ENCODE results near the gene RECK.
"Not testable (repeated sequence)": the region's sequence is repeated elsewhere in the genome, so short reads cannot be mapped to it uniquely, and the experiment has no call there.

RECK gene, protein sequence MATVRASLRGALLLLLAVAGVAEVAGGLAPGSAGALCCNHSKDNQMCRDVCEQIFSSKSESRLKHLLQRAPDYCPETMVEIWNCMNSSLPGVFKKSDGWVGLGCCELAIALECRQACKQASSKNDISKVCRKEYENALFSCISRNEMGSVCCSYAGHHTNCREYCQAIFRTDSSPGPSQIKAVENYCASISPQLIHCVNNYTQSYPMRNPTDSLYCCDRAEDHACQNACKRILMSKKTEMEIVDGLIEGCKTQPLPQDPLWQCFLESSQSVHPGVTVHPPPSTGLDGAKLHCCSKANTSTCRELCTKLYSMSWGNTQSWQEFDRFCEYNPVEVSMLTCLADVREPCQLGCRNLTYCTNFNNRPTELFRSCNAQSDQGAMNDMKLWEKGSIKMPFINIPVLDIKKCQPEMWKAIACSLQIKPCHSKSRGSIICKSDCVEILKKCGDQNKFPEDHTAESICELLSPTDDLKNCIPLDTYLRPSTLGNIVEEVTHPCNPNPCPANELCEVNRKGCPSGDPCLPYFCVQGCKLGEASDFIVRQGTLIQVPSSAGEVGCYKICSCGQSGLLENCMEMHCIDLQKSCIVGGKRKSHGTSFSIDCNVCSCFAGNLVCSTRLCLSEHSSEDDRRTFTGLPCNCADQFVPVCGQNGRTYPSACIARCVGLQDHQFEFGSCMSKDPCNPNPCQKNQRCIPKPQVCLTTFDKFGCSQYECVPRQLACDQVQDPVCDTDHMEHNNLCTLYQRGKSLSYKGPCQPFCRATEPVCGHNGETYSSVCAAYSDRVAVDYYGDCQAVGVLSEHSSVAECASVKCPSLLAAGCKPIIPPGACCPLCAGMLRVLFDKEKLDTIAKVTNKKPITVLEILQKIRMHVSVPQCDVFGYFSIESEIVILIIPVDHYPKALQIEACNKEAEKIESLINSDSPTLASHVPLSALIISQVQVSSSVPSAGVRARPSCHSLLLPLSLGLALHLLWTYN

DNA sequence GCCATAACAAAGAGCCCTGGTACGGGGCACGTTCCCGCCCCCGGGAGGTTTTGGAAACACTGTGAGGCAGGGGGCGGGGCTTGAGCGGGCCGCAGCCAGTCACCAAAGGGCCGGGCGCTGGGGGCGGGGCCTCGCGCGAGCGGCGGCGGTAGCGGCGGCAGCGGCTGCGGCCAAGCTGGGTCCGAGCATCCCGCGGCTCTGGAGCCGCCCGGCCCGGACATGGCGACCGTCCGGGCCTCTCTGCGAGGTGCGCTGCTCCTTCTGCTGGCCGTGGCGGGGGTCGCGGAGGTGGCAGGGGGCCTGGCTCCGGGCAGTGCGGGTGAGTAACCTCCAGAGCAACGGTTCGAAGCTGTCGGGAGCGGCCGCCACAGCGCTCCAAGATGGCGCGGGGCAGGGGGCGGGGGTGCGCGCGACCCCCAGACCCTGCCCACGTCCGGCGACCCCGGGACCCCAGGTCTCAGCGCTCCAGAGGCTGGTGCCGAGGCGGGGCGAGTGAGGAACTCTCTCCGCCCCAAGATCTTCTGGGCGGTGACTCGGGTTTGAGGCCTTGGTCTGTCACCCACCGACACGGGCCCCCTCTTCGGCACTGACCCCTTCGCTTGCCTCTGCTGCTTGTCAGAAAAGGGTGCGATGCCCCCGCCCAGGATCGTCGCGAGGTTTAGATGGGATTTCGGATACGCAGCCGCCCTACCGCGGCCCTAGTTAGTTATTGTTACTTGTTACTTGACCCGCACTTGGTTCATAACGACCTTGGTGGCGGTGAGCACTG, at the start of gene RECK:
Gene RECK, plus strand, starts transcription at position 134 of the 769 bp plus-strand sequence. Its CDS starts 86 bp downstream, at position 220.
- TF ChIP-seq, protein P1, sequence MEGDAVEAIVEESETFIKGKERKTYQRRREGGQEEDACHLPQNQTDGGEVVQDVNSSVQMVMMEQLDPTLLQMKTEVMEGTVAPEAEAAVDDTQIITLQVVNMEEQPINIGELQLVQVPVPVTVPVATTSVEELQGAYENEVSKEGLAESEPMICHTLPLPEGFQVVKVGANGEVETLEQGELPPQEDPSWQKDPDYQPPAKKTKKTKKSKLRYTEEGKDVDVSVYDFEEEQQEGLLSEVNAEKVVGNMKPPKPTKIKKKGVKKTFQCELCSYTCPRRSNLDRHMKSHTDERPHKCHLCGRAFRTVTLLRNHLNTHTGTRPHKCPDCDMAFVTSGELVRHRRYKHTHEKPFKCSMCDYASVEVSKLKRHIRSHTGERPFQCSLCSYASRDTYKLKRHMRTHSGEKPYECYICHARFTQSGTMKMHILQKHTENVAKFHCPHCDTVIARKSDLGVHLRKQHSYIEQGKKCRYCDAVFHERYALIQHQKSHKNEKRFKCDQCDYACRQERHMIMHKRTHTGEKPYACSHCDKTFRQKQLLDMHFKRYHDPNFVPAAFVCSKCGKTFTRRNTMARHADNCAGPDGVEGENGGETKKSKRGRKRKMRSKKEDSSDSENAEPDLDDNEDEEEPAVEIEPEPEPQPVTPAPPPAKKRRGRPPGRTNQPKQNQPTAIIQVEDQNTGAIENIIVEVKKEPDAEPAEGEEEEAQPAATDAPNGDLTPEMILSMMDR (IDR thresholded peaks at IDR 0.05; ENCODE audit: low read depth, low read length), result no peak
- peak; percentile 60 for DNase-seq (ENCODE audit: extremely low read depth, low read depth)

DNA sequence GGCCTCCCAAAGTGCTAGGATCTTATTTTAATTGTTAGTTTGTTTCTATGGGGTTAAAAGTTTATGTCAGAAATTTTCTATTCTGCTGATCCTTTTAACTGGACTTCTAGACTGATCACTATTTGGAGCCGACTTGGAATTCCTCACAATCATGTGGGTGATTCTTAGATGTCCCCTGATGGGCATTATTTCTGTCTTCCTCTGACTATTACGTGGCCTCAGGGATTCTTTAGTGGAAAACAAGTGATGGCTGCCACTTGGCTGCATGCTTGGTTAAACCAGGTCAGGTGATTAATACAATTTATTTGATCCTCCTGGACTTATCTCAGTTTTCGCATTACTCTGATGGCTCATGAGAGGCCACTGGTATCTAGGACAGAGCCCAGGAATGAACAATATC, 46.6 kb upstream of the RECK start:
- TF ChIP-seq, protein P1 (IDR thresholded peaks at IDR 0.05; ENCODE audit: low read depth, low read length), result no peak
- no peak for DNase-seq (ENCODE audit: extremely low read depth, low read depth)

DNA sequence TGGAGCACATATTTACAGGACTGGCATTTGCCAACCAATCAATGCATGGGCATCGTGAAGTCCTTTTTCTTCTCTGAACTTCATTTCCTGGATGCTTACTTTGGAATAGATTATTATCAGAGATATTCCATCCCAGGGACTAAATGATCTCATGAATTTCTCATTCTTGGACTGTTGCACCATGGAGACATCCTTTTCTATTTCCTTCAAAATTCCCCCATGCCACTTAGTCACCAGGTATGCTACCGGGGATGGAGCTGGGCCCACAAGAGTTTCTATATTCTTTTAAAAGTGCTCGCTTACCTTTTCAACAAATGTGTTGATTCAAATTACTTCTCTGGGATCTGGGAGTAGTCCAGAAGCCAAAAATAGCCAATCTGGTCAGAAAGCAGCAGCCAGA, 43.6 kb upstream of the RECK start:
- DNase-seq (ENCODE audit: extremely low read depth, low read depth), result not testable (repeated sequence)

DNA sequence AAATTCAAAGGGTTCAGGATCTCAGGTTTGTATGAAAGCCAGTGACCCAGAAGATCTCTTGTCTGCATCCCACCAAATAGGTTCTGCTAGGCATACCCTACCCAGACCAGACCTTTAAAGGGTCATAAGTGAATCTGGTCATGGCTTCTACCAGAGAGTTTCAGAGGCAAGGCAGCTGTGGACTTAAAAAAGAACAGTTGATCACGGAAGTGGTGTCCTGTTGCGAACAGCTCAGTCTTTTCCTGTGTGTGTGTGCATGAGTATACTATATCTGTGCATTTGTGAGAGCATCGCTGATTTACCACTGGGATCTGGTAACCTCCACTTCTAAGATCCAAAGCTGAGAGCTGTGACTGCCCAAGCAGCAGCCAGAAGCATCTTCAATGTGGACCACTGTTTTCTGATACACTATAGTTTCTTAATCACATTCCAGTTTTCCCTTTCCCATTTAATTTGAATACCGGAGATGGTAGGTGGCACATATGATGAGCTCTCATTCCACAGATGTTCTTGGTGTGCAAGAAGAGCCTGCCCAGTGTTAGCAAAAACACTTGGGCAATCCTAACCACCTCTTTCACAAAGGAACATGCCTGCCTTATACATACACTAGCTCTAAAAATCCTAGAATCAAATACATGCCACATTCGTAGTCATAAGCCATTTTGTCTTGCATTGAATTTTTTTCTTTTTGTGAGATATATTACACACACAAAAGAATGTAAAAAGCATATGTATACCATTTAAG, 42.6 kb upstream of the RECK start:
- DNase-seq (ENCODE audit: extremely low read depth, low read depth), result no peak

DNA sequence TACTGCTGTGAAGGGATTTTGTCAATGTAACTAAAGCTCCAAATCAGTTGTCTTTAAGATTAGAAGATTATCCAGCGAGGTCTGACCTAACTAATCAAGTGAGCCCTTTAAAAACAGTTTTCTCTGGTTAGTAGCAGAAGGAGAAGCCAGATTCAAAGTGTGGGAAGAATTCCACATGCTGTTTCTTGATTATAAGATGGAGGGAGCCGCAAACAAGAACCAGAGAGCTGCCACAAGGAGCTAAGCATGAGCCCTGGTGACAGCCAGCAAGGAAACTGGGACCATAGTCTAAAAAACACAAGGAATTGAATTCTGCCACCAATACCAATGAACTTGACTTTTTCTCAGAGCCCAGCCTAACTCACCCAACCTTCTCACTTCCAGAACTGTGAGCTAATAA, 41.8 kb upstream of the RECK start:
- TF ChIP-seq, protein P1 (IDR thresholded peaks at IDR 0.05; ENCODE audit: low read depth, low read length), result no peak
- DNase-seq (ENCODE audit: extremely low read depth, low read depth), result no peak

More for the DNA sequence above, 42.6 kb upstream of the RECK start:
- TF ChIP-seq, protein P1 (IDR thresholded peaks at IDR 0.05; ENCODE audit: low read depth, low read length), result no peak

DNA sequence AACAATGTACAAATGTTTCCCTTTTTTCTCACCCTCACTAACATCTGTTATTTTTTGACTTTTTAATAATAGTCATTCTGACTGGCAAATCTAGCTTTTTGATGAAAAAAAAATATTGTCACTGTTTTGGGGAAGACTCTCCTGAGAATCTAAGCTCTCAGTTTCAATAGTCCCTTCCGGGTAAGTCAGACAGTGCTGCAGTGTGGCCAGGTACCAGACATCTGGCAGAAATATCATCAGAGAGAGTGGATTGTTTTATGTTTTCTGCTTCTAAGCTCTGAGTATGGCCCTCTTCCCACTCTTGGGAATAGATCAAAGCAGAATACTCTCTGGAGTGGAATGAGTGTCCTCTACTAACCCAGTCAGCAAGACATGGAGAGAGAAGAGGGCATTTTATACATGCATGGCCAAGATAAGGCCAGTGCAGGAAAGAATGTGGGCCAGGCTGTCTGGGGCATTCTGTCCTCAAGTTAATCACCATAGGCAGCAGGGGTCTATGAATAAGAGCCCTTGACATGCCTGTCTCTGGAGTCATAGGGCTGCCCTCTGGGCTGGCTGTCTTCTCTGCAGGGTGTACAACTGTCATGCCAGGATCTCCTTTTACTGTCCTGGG, 40.2 kb upstream of the RECK start:
- TF ChIP-seq, protein P1 (IDR thresholded peaks at IDR 0.05; ENCODE audit: low read depth, low read length), result no peak
- no peak for DNase-seq (ENCODE audit: extremely low read depth, low read depth)

DNA sequence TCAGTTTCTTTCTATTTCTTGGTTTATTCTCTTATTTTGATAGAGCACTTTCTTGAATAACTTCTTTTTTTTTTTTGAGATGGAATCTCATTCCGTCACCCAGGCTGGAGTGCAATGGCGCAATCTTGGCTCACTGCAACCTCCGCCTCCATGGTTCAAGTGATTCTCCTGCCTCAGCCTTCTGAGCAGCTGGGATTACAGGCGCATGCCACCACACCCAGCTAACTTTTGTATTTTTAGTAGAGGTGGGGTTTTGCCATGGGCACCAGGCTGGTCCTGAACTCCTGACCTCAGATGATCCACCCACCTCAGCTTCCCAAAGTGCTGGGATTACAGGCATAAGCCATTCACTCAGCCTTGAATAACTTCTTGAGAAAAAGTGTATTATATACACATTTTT, 39.7 kb upstream of the RECK start:
- not testable (repeated sequence) for DNase-seq (ENCODE audit: extremely low read depth, low read depth)
